Neural cell (in vitro differentiated cells): ENCODE measurements around the gene MRGPRE.

Source experiments
- CTCF ChIP-seq: fragments of 450-650 bp; IDR thresholded peaks from 2 replicates; pipeline ENCODE4 v1.5.1; 2014; ENCODE audit warnings: antibody characterized with exemption, mild to moderate bottlenecking, moderate library complexity; ENCODE audit not compliant: poor library complexity, severe bottlenecking
- EP300 ChIP-seq: fragments of 450-650 bp; conservative IDR thresholded peaks from 2 replicates; pipeline ENCODE4 v1.6.1; 2014; ENCODE audit warnings: antibody characterized with exemption, mild to moderate bottlenecking, moderate library complexity; ENCODE audit not compliant: poor library complexity, severe bottlenecking
- EZH2 ChIP-seq: fragments of 200-600, 300-800 bp; shearing (Covaris generic), sonication (generic); IDR thresholded peaks from 2 replicates; pipeline ENCODE4 v1.6.1; 2014; ENCODE audit warnings: antibody characterized with exemption, low read length, borderline replicate concordance, mild to moderate bottlenecking; ENCODE audit not compliant: insufficient read depth, poor library complexity, severe bottlenecking

- TF ChIP-seq CTCF = no peak
- TF ChIP-seq EZH2 = no peak
- TF ChIP-seq EP300 = no peak
Measured at GRCh38 chr11:3220101-3220500, 12.1 kb downstream of the MRGPRE start.
